Common myeloid progenitor, CD34-positive (primary cell): ENCODE measurements around the gene TNFRSF25.
A peak's percentile ranks its signal among the peaks of the same experiment; 100 is the strongest.

Source experiments
- CTCF ChIA-PET: fragments of 350-600 bp; sonication (Branson Sonifier 250); formaldehyde crosslinking; loops from one replicate; lab custom pipeline; 2021; ENCODE audit warnings: antibody characterized with exemption; lab: Charles Lee
- POLR2A ChIA-PET: fragments of 350-600 bp; sonication (Branson Sonifier 250); formaldehyde crosslinking; loops from one replicate; lab custom pipeline; 2021; ENCODE audit warnings: antibody characterized with exemption; lab: Charles Lee
- DNase-seq, 3 donors: peaks; one replicate each; pipeline versions ENCODE4 v3.0.0 to v3.0.0-alpha.2; 2013
- H3K27ac ChIP-seq, 2 experiments: 1 replicate in 1 of 2; 2 replicates in 1 of 2; pipeline ENCODE4 v1.7.0; 2013; ENCODE audit warnings: inconsistent platforms in 2 of 2, low read length in 2 of 2, mild to moderate bottlenecking in 2 of 2, low read depth in 1 of 2, moderate library complexity in 1 of 2; ENCODE audit not compliant: severe bottlenecking in 2 of 2, insufficient read depth in 1 of 2, poor library complexity in 1 of 2
- H3K27me3 ChIP-seq, 5 experiments: replicated peaks in 2 of 5; 1 replicate in 3 of 5; 2 replicates in 2 of 5; pipeline versions ENCODE4 v1.6.1 to v1.7.0; 2013; ENCODE audit warnings: low read length in 4 of 5, mild to moderate bottlenecking in 2 of 5, moderate library complexity in 2 of 5, inconsistent platforms in 1 of 5; ENCODE audit not compliant: insufficient read depth in 5 of 5, control insufficient read depth in 4 of 5
- H3K36me3 ChIP-seq, 4 experiments: 1 replicate in 2 of 4; 2 replicates in 2 of 4; pipeline versions ENCODE4 v1.6.1 to v1.7.0; 2013; ENCODE audit warnings: low read length in 3 of 4, control low read depth in 1 of 4, mild to moderate bottlenecking in 1 of 4; ENCODE audit not compliant: control insufficient read depth in 4 of 4, insufficient read depth in 4 of 4
- H3K4me1 ChIP-seq, 4 experiments: 1 replicate in 3 of 4; 2 replicates in 1 of 4; pipeline versions ENCODE4 v1.6.1 to v1.7.1; 2013; ENCODE audit warnings: low read length in 3 of 4, mild to moderate bottlenecking in 3 of 4, control low read depth in 1 of 4, inconsistent platforms in 1 of 4, moderate library complexity in 1 of 4; ENCODE audit not compliant: control insufficient read depth in 4 of 4, insufficient read depth in 4 of 4; ENCODE audit errors: control extremely low read depth in 1 of 4
- H3K4me3 ChIP-seq, 7 experiments: 1 replicate in 4 of 7; 2 replicates in 3 of 7; pipeline versions ENCODE4 v1.5.1 to v1.7.0; 2013; ENCODE audit warnings: mild to moderate bottlenecking in 7 of 7, low read length in 6 of 7, moderate library complexity in 6 of 7, inconsistent platforms in 2 of 7, low read depth in 2 of 7, control low read depth in 1 of 7; ENCODE audit not compliant: insufficient read depth in 4 of 7, control insufficient read depth in 1 of 7; ENCODE audit errors: extremely low read depth in 1 of 7
- H3K9me3 ChIP-seq, 5 experiments: 1 replicate in 4 of 5; 2 replicates in 1 of 5; pipeline versions ENCODE4 v1.6.1 to v1.7.1; 2013; ENCODE audit warnings: low read length in 4 of 5, mild to moderate bottlenecking in 2 of 5, inconsistent platforms in 1 of 5, low read depth in 1 of 5, moderate library complexity in 1 of 5; ENCODE audit not compliant: control insufficient read depth in 4 of 5, insufficient read depth in 2 of 5; ENCODE audit errors: control extremely low read depth in 1 of 5
- WGBS: methylation state at CpG from one replicate; pipeline ENCODE4 v1.1.5; 2013; ENCODE audit not compliant: insufficient coverage; 5-methylcytosine and 5-hydroxymethylcytosine counted together

Gene TNFRSF25

GRCh38 chr1:6489383-6489765, 23.4 kb upstream of the TNFRSF25 start:
- no peak for DNase-seq
- peaks cover 0 to 30% (median 8%) of the 10 kb centered on the region in 5 experiments for H3K27me3 ChIP-seq
- H3K27ac ChIP-seq = no peak overlapping the region
- CTCF ChIA-PET = interaction anchor here (1.1 to 4.7 kb wide), 9 partner anchors 10 to 242 kb away, joined by 3 to 20 read pairs (median 5); no protein-coding TSS in a partner anchor
- whole genome bisulfite sequencing = 97% methylated on average over 5 of the region's 9 CpGs
- peaks cover 0 to 33% (median 27%) of the 10 kb centered on the region in 4 experiments for H3K4me1 ChIP-seq
- H3K4me3 ChIP-seq = no peak overlapping the region
- no peaks in the 10 kb centered on the region for H3K9me3 ChIP-seq
- POLR2A ChIA-PET = no interaction called here
- H3K36me3 ChIP-seq = no peaks in the 10 kb centered on the region

- no peak for DNase-seq
- ChIA-PET CTCF (interaction anchor here (0.7 to 4.7 kb wide), 12 partner anchors 10 to 241 kb away, joined by 3 to 20 read pairs (median 4); no protein-coding TSS in a partner anchor), POLR2A (no interaction called here)
- no peaks in the 10 kb centered on the region for H3K36me3 ChIP-seq
- no peak overlapping the region for H3K27ac ChIP-seq
- peaks cover 0 to 33% (median 27%) of the 10 kb centered on the region in 4 experiments for H3K4me1 ChIP-seq
- peaks cover 0 to 35% (median 12%) of the 10 kb centered on the region in 5 experiments for H3K27me3 ChIP-seq
- 97% methylated on average over 5 of the region's 13 CpGs for WGBS
- H3K4me3 ChIP-seq = no peak overlapping the region
- no peaks in the 10 kb centered on the region for H3K9me3 ChIP-seq
These were observed 22.8 kb upstream of the TNFRSF25 start for GRCh38 chr1:6488602-6489382.

- no peaks in the 10 kb centered on the region for H3K9me3 ChIP-seq
- POLR2A ChIA-PET = no interaction called here
- DNase-seq = no peak
- H3K27me3 ChIP-seq = peaks cover 0 to 44% (median 15%) of the 10 kb centered on the region in 5 experiments
- H3K36me3 ChIP-seq = no peaks in the 10 kb centered on the region
- CTCF ChIA-PET = interaction anchor here (0.7 to 4.2 kb wide), 10 partner anchors 21 to 158 kb away, joined by 3 to 19 read pairs (median 4); no protein-coding TSS in a partner anchor
- no peak overlapping the region for H3K27ac ChIP-seq
- no peak overlapping the region for H3K4me3 ChIP-seq
- WGBS = 88% methylated on average over 11 of the region's 14 CpGs
- H3K4me1 ChIP-seq = peaks cover 0 to 33% (median 27%) of the 10 kb centered on the region in 4 experiments
These were observed 22.0 kb upstream of the TNFRSF25 start for GRCh38 chr1:6487804-6488484.

- no peaks in the 10 kb centered on the region for H3K9me3 ChIP-seq
- H3K4me1 ChIP-seq = peaks cover 0 to 33% (median 26%) of the 10 kb centered on the region in 4 experiments
- peak; percentile 83 to 90 (median 86) for DNase-seq
- WGBS = 6% methylated on average over 14 of the region's 15 CpGs
- no peaks in the 10 kb centered on the region for H3K36me3 ChIP-seq
- CTCF ChIA-PET = interaction anchor here (0.5 to 1.6 kb wide), 18 partner anchors 9 to 170 kb away, joined by 3 to 7 read pairs (median 3); partner anchors contain the start of gene TNFRSF25
- POLR2A ChIA-PET = no interaction called here
- no peak overlapping the region for H3K27ac ChIP-seq
- H3K27me3 ChIP-seq = peaks cover 0 to 54% (median 20%) of the 10 kb centered on the region in 5 experiments
- H3K4me3 ChIP-seq = peak overlapping the region in 1 of 7 experiments; percentile 3
These were observed 20.5 kb upstream of the TNFRSF25 start for GRCh38 chr1:6486433-6487011.

- ChIA-PET POLR2A (no interaction called here), CTCF (interaction anchor here (0.5 to 1.6 kb wide), 14 partner anchors 8 to 171 kb away, joined by 3 to 7 read pairs (median 4); partner anchors contain the start of gene TNFRSF25)
- Histone ChIP-seq H3K27me3 (peaks cover 0 to 56% (median 20%) of the 10 kb centered on the region in 5 experiments), H3K4me3 (peak overlapping the region in 4 of 7 experiments; percentile 10 to 54 (median 37)), H3K4me1 (peaks cover 0 to 24% (median 17%) of the 10 kb centered on the region in 4 experiments), H3K27ac (no peak overlapping the region), H3K9me3 (no peaks in the 10 kb centered on the region), H3K36me3 (no peaks in the 10 kb centered on the region)
- under 1% methylated on average over 43 of the region's 80 CpGs for WGBS
- no peak for DNase-seq
These were observed 19.5 kb upstream of the TNFRSF25 start for GRCh38 chr1:6485168-6486101.

GRCh38 chr1:6484826-6485167, 18.8 kb upstream of the TNFRSF25 start:
- H3K27ac ChIP-seq = no peak overlapping the region
- CTCF ChIA-PET = interaction anchor here (1.5 kb wide), 1 partner anchor 11 kb away, joined by 4 read pairs; no protein-coding TSS in a partner anchor
- H3K4me1 ChIP-seq = peaks cover 0 to 19% (median 11%) of the 10 kb centered on the region in 4 experiments
- H3K36me3 ChIP-seq = no peaks in the 10 kb centered on the region
- POLR2A ChIA-PET = no interaction called here
- H3K9me3 ChIP-seq = no peaks in the 10 kb centered on the region
- no peak for DNase-seq
- 25% methylated on average over 9 of the region's 13 CpGs for WGBS
- peaks cover 0 to 56% (median 20%) of the 10 kb centered on the region in 5 experiments for H3K27me3 ChIP-seq
- peak overlapping the region in 2 of 7 experiments; percentile 50 to 54 for H3K4me3 ChIP-seq
